ENCODE measurements around the gene CLK4. TPM values are rescaled to one million over a fixed set of nuclear protein-coding genes. Genes with fewer than 3 reads are reported as not detected.

CLK4 gene
- total RNA-seq, 1 experiment from 2014 or later, result 27.7 TPM

DNA sequence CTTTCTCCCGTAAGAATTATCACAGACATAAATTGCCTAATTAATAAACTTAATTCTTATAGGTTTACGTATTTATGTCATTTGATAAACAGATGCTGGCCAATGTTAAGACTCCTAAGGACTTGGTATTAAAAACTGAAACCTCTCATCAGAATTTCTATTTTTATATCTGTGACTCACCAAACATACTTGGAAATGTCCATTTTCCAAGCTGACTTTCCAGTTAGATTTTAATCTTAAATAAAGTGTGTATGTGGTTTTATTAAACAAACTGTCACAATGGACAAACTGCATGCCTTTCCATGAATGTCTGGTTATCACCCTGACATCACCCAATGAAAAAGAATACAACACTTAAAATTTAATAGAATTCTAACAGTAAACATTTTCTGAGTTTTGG is 24.1 kb downstream of the CLK4 start:
- H3K36me3 ChIP-seq (ENCODE audit: insufficient read depth, low read length), result peaks cover 67% of the 10 kb centered on the region
- no peaks in the 10 kb centered on the region for H4K20me1 ChIP-seq (ENCODE audit: insufficient read depth, low read depth, low read length)
- no peak overlapping the region for H3K27ac ChIP-seq (ENCODE audit: low read length)

DNA sequence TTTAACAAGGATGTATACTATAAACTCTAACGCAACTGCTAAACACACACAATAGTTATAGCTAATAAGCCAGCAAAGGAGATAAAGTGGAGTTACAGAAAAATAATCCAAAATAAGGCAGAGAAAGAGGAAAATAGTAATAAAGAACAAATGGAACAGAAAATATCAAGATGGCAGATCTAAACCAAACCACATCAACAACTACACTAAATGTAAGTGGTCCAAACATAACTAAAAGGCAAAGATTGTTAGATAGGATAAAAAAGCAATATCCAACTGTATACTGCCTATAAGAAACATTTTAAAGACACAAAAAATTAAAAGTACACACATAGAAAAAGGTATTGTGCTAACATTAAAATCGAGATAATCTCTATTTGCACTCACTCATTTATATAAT is 31.1 kb downstream of the CLK4 start:
- Histone ChIP-seq H3K27me3 (ENCODE audit: low read length) (no peaks in the 10 kb centered on the region), H3K79me2 (ENCODE audit: low read length) (no peaks in the 10 kb centered on the region), H3K9me3 (ENCODE audit: low read length) (peaks cover 17% of the 10 kb centered on the region), H3K9ac (ENCODE audit: low read length) (no peak overlapping the region), H3K4me1 (ENCODE audit: low read length) (no peaks in the 10 kb centered on the region), H2AFZ (ENCODE audit: low read length) (no peak overlapping the region), H3K4me3 (ENCODE audit: low read length) (no peak overlapping the region), H3K36me3 (ENCODE audit: insufficient read depth, low read length) (peaks cover 13% of the 10 kb centered on the region), H3K4me2 (ENCODE audit: low read depth, low read length, poor library complexity, severe bottlenecking) (no peak overlapping the region), H3K27ac (ENCODE audit: low read length) (no peak overlapping the region), H3K9me2 (replicated peaks; ENCODE audit: insufficient read depth, low read length) (no peaks in the 10 kb centered on the region), H4K20me1 (ENCODE audit: insufficient read depth, low read depth, low read length) (no peaks in the 10 kb centered on the region)
- no peak for DNase-seq

More for the DNA sequence above, 24.1 kb downstream of the CLK4 start:
- Histone ChIP-seq H3K9me3 (ENCODE audit: low read length) (peaks cover 1% of the 10 kb centered on the region; the same call in 1 of the 2 replicates), H3K9me2 (replicated peaks; ENCODE audit: insufficient read depth, low read length) (no peaks in the 10 kb centered on the region), H3K4me1 (ENCODE audit: low read length) (no peaks in the 10 kb centered on the region), H3K27me3 (ENCODE audit: low read length) (no peaks in the 10 kb centered on the region), H3K9ac (ENCODE audit: low read length) (no peak overlapping the region), H3K79me2 (ENCODE audit: low read length) (no peaks in the 10 kb centered on the region), H2AFZ (ENCODE audit: low read length) (no peak overlapping the region), H3K4me2 (ENCODE audit: low read depth, low read length, poor library complexity, severe bottlenecking) (no peak overlapping the region), H3K4me3 (ENCODE audit: low read length) (no peak overlapping the region)
- DNase-seq, result no peak

DNA sequence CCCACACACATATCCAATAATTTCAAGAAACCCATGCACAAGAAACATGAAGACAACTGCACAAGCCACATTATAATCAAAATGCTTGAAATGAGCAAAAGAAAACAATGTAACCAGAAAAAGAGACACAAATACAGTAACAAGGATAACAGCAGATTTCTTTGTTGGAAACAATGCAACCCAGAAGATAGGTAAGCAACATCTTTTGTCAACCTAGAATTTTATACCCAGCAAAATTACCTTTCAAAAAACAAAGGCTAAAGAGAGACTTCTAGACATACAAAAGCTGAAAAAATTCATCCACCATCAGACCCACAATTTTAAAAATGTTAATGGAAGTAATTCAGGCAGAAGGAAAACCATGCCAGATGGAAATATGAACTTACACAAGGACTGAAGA is 31.7 kb downstream of the CLK4 start:
- H3K9me3 ChIP-seq (ENCODE audit: low read length), result peaks cover 17% of the 10 kb centered on the region
- H3K79me2 ChIP-seq (ENCODE audit: low read length), result no peaks in the 10 kb centered on the region
- no peak overlapping the region for H2AFZ ChIP-seq (ENCODE audit: low read length)
- H3K9me2 ChIP-seq (replicated peaks; ENCODE audit: insufficient read depth, low read length), result no peaks in the 10 kb centered on the region
- no peak for DNase-seq
- peaks cover 8% of the 10 kb centered on the region for H3K36me3 ChIP-seq (ENCODE audit: insufficient read depth, low read length)
- no peaks in the 10 kb centered on the region for H3K4me1 ChIP-seq (ENCODE audit: low read length)
- H3K9ac ChIP-seq (ENCODE audit: low read length), result no peak overlapping the region
- H3K4me2 ChIP-seq (ENCODE audit: low read depth, low read length, poor library complexity, severe bottlenecking), result no peak overlapping the region
- H3K27me3 ChIP-seq (ENCODE audit: low read length), result no peaks in the 10 kb centered on the region
- H3K27ac ChIP-seq (ENCODE audit: low read length), result no peak overlapping the region
- H4K20me1 ChIP-seq (ENCODE audit: insufficient read depth, low read depth, low read length), result no peaks in the 10 kb centered on the region
- H3K4me3 ChIP-seq (ENCODE audit: low read length), result no peak overlapping the region

DNA sequence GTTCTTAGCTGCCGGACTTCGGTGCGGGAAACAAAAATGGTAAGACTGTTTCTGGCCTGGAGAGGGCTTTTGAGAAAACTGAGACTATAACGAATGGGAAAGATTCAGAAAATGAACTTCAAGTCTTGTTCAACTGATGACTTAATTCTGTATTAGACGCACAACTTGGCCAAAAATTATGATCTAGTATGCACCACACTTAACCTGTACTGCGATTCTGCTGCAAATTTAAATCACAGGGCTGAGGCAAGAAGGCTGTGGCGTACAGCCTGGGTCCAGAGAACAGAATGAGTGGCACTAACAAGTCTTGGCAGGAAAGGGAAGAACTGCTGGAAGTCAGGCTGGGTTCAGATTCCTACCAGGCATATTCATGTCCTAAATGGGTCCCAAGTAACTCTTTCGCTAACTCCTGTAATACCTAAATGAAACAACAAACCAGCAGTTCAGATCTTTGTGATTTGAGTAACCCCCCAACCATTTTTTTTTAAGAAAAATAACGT is 35.9 kb downstream of the CLK4 start:
- Histone ChIP-seq H4K20me1 (ENCODE audit: insufficient read depth, low read depth, low read length) (no peaks in the 10 kb centered on the region), H3K27ac (ENCODE audit: low read length) (no peak overlapping the region), H3K4me3 (ENCODE audit: low read length) (no peak overlapping the region), H3K9me2 (replicated peaks; ENCODE audit: insufficient read depth, low read length) (no peaks in the 10 kb centered on the region), H3K79me2 (ENCODE audit: low read length) (no peaks in the 10 kb centered on the region), H3K36me3 (ENCODE audit: insufficient read depth, low read length) (peaks cover 6% of the 10 kb centered on the region), H3K4me1 (ENCODE audit: low read length) (no peaks in the 10 kb centered on the region), H3K27me3 (ENCODE audit: low read length) (no peaks in the 10 kb centered on the region), H2AFZ (ENCODE audit: low read length) (no peak overlapping the region), H3K9ac (ENCODE audit: low read length) (no peak overlapping the region), H3K4me2 (ENCODE audit: low read depth, low read length, poor library complexity, severe bottlenecking) (no peak overlapping the region), H3K9me3 (ENCODE audit: low read length) (peaks cover 10% of the 10 kb centered on the region)
- DNase-seq, result no peak

DNA sequence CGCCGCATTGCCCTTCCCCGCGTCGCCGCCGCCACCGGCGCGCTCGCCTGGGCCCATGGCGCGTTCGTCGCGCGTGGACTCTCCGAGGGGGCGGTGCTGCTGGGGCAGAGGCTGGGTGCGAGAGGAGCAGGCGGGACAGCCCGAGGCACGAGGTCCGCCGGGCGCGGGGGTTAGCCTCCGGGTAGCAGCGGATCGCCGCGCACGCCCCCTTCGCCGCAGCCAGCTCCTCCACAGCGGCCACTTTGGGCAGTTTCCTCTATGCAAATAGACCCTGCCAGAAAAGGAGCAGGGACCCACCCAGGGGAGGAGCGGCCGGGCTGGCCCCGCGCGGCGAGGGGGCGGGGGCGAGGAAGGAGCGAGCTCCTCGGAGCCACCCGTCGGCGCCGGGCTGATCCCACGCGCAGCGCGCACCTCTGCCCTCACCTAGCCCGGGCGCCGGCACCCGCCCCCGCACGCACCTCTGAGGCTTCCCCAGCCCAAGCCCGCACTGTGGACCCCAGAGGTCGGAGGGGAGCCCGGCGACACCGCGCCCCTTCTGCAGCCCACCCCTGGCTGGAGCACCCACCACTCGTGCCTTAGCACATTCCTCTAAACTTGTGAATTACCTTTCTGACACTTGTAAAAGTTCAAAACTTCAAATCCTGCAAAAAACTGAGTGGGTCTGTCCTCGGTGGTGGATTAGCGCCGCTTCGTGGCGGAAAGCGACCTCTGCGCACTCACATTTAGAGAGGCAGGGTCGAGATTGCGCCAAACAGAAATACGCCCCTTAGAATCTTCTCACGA is 36.5 kb downstream of the CLK4 start, which contains the start of gene COL23A1:
Gene COL23A1, minus strand, starts transcription at position 253 of the 783 bp plus-strand sequence.
- no peaks in the 10 kb centered on the region for H3K9me2 ChIP-seq (replicated peaks; ENCODE audit: insufficient read depth, low read length)
- DNase-seq, result no peak
- no peak within 1 kb of the TSS for H3K4me2 ChIP-seq (ENCODE audit: low read depth, low read length, poor library complexity, severe bottlenecking)
- no peaks in the 10 kb centered on the region for H3K79me2 ChIP-seq (ENCODE audit: low read length)
- no peak within 1 kb of the TSS for H2AFZ ChIP-seq (ENCODE audit: low read length)
- H3K9me3 ChIP-seq (ENCODE audit: low read length), result peaks cover 5% of the 10 kb centered on the region; the same call in 1 of the 2 replicates
- H3K36me3 ChIP-seq (ENCODE audit: insufficient read depth, low read length), result peaks cover 2% of the 10 kb centered on the region; the same call in 1 of the 2 replicates
- no peak within 1 kb of the TSS for H3K4me3 ChIP-seq (ENCODE audit: low read length)
- H3K27me3 ChIP-seq (ENCODE audit: low read length), result no peaks in the 10 kb centered on the region
- H4K20me1 ChIP-seq (ENCODE audit: insufficient read depth, low read depth, low read length), result no peaks in the 10 kb centered on the region
- H3K27ac ChIP-seq (ENCODE audit: low read length), result no peak within 1 kb of the TSS
- H3K9ac ChIP-seq (ENCODE audit: low read length), result no peak within 1 kb of the TSS
- no peaks in the 10 kb centered on the region for H3K4me1 ChIP-seq (ENCODE audit: low read length)

DNA sequence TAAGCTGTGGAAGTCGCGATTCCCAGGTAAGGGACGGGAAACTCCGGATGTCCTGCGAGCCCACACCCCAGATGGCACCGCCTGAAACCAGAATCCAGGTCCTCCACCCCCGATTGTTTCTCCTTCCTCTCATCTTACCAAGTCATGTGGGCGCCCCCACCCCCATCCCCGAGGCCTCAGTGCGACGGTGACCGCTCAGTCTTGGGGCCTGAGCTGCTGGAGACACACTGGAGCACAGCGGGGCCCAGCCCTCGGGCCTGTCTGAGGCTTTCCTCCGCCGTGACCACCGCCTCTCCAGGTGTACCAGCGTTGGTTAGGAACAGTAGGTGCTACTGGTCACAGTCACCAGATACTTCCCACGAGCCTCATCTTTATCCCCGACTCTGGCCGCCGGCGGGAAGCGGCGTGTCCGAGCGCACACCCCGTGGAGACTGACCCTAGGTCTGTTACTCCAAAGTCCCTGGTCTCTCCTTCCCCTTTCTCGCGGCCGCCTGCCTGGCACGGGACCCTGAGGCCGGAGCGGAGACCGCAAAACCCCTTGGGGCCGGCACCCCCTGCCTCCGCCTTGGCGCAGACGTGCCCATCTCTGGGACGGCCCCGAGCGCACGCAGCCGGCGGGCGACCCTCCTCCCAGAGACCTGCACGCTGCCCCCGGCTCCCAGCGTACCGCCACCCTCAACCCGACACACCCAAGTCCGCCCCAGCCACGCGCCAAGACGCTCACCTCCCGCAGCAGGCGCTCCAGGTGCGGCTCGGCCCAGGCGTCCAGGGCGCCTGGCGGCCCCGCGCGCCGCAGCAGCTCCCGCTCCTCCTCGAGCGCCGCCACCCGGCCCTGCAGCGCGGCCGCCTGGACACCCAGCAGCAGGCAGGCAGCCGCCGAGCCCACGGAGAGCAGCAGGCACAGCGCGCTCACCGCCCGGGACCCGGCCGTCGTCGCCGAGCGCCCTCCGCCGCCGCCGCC is 37.4 kb downstream of the CLK4 start:
- H3K79me2 ChIP-seq (ENCODE audit: low read length), result no peaks in the 10 kb centered on the region
- no peak overlapping the region for H3K4me3 ChIP-seq (ENCODE audit: low read length)
- H3K4me1 ChIP-seq (ENCODE audit: low read length), result no peaks in the 10 kb centered on the region
- no peaks in the 10 kb centered on the region for H3K9me3 ChIP-seq (ENCODE audit: low read length)
- no peaks in the 10 kb centered on the region for H4K20me1 ChIP-seq (ENCODE audit: insufficient read depth, low read depth, low read length)
- H3K27ac ChIP-seq (ENCODE audit: low read length), result no peak overlapping the region
- no peaks in the 10 kb centered on the region for H3K36me3 ChIP-seq (ENCODE audit: insufficient read depth, low read length)
- H3K4me2 ChIP-seq (ENCODE audit: low read depth, low read length, poor library complexity, severe bottlenecking), result no peak overlapping the region
- H3K9ac ChIP-seq (ENCODE audit: low read length), result no peak overlapping the region
- no peak for DNase-seq
- H3K27me3 ChIP-seq (ENCODE audit: low read length), result no peaks in the 10 kb centered on the region
- H2AFZ ChIP-seq (ENCODE audit: low read length), result no peak overlapping the region
- H3K9me2 ChIP-seq (replicated peaks; ENCODE audit: insufficient read depth, low read length), result no peaks in the 10 kb centered on the region

DNA sequence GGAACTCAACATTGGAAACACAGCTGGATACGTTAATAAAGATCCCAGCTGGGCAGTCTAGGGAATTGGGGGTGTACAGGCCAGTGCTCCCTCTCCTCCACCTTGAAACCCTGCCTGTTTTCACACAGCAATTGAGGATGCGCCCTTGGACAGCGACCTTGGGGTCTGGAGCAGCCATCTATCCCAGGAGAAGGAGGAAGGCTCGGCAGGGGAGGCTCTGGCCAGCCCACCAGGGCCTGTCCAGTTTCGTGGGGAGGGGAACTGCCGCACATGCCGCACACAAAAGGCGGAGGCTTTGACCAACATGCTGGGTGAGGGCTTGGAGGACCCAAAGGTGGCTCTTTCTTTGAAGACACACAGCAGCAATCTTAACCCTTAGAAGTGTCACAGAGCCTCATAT is 38.1 kb downstream of the CLK4 start:
- Histone ChIP-seq H3K79me2 (ENCODE audit: low read length) (no peaks in the 10 kb centered on the region), H3K4me3 (ENCODE audit: low read length) (no peak overlapping the region), H3K4me1 (ENCODE audit: low read length) (no peaks in the 10 kb centered on the region), H3K9me3 (ENCODE audit: low read length) (no peaks in the 10 kb centered on the region), H3K9me2 (replicated peaks; ENCODE audit: insufficient read depth, low read length) (no peaks in the 10 kb centered on the region), H4K20me1 (ENCODE audit: insufficient read depth, low read depth, low read length) (no peaks in the 10 kb centered on the region), H3K27me3 (ENCODE audit: low read length) (no peaks in the 10 kb centered on the region), H3K36me3 (ENCODE audit: insufficient read depth, low read length) (no peaks in the 10 kb centered on the region), H3K9ac (ENCODE audit: low read length) (no peak overlapping the region), H2AFZ (ENCODE audit: low read length) (no peak overlapping the region), H3K27ac (ENCODE audit: low read length) (no peak overlapping the region), H3K4me2 (ENCODE audit: low read depth, low read length, poor library complexity, severe bottlenecking) (no peak overlapping the region)
- DNase-seq, result no peak

Data from Karpas-422 (cell line).